Measurements from ENCODE around the gene PRKCA. TPM values are rescaled to one million over a fixed set of nuclear protein-coding genes. Genes with fewer than 3 reads are reported as not detected.
"Not testable (repeated sequence)": the region's sequence is repeated elsewhere in the genome, so short reads cannot be mapped to it uniquely, and the experiment has no call there.

The PRKCA gene
- total RNA-seq, 1 experiment from 2014 or later: 4.4 TPM

GRCh38 chr17:66720567-66720966 is 418.2 kb downstream of the PRKCA start:
- H2AFZ ChIP-seq (ENCODE audit: low read length): no peak overlapping the region
- no peaks in the 10 kb centered on the region for H3K36me3 ChIP-seq (ENCODE audit: insufficient read depth, low read length)
- no peak overlapping the region for H3K4me3 ChIP-seq (ENCODE audit: low read length)
- H3K27ac ChIP-seq (ENCODE audit: low read length): no peak overlapping the region
- peaks cover 39% of the 10 kb centered on the region for H3K4me1 ChIP-seq (ENCODE audit: low read length)
- no peak overlapping the region for H3K9ac ChIP-seq (ENCODE audit: low read length)
- no peaks in the 10 kb centered on the region for H3K79me2 ChIP-seq (ENCODE audit: low read length)
- no peaks in the 10 kb centered on the region for H4K20me1 ChIP-seq (ENCODE audit: insufficient read depth, low read depth, low read length)
- no peaks in the 10 kb centered on the region for H3K9me3 ChIP-seq (ENCODE audit: low read length)
- H3K4me2 ChIP-seq (ENCODE audit: low read depth, low read length, poor library complexity, severe bottlenecking): no peak overlapping the region
- no peak for DNase-seq
- H3K9me2 ChIP-seq (replicated peaks; ENCODE audit: insufficient read depth, low read length): no peaks in the 10 kb centered on the region
- no peaks in the 10 kb centered on the region for H3K27me3 ChIP-seq (ENCODE audit: low read length)

GRCh38 chr17:66722341-66722740 is 419.9 kb downstream of the PRKCA start:
- no peak for DNase-seq
- H2AFZ ChIP-seq (ENCODE audit: low read length): no peak overlapping the region

GRCh38 chr17:66724581-66725341 is 422.3 kb downstream of the PRKCA start:
- Histone ChIP-seq H2AFZ (ENCODE audit: low read length) (no peak overlapping the region), H3K4me1 (ENCODE audit: low read length) (peaks cover 19% of the 10 kb centered on the region), H3K9ac (ENCODE audit: low read length) (no peak overlapping the region), H4K20me1 (ENCODE audit: insufficient read depth, low read depth, low read length) (no peaks in the 10 kb centered on the region), H3K27ac (ENCODE audit: low read length) (no peak overlapping the region), H3K36me3 (ENCODE audit: insufficient read depth, low read length) (no peaks in the 10 kb centered on the region), H3K4me3 (ENCODE audit: low read length) (no peak overlapping the region), H3K79me2 (ENCODE audit: low read length) (no peaks in the 10 kb centered on the region), H3K9me2 (replicated peaks; ENCODE audit: insufficient read depth, low read length) (no peaks in the 10 kb centered on the region), H3K27me3 (ENCODE audit: low read length) (no peaks in the 10 kb centered on the region), H3K4me2 (ENCODE audit: low read depth, low read length, poor library complexity, severe bottlenecking) (no peak overlapping the region), H3K9me3 (ENCODE audit: low read length) (no peaks in the 10 kb centered on the region)
- no peak for DNase-seq

More at GRCh38 chr17:66722341-66722740, 419.9 kb downstream of the PRKCA start:
- Histone ChIP-seq H4K20me1 (ENCODE audit: insufficient read depth, low read depth, low read length) (no peaks in the 10 kb centered on the region), H3K4me1 (ENCODE audit: low read length) (peaks cover 22% of the 10 kb centered on the region), H3K27ac (ENCODE audit: low read length) (no peak overlapping the region), H3K36me3 (ENCODE audit: insufficient read depth, low read length) (no peaks in the 10 kb centered on the region), H3K9me3 (ENCODE audit: low read length) (no peaks in the 10 kb centered on the region), H3K4me3 (ENCODE audit: low read length) (no peak overlapping the region), H3K79me2 (ENCODE audit: low read length) (no peaks in the 10 kb centered on the region), H3K4me2 (ENCODE audit: low read depth, low read length, poor library complexity, severe bottlenecking) (no peak overlapping the region), H3K9me2 (replicated peaks; ENCODE audit: insufficient read depth, low read length) (no peaks in the 10 kb centered on the region), H3K9ac (ENCODE audit: low read length) (no peak overlapping the region), H3K27me3 (ENCODE audit: low read length) (no peaks in the 10 kb centered on the region)

- not testable (repeated sequence) for H3K27ac ChIP-seq (ENCODE audit: low read length); H3K36me3 ChIP-seq (ENCODE audit: insufficient read depth, low read length); H3K9me2 ChIP-seq (replicated peaks; ENCODE audit: insufficient read depth, low read length); H3K27me3 ChIP-seq (ENCODE audit: low read length); H3K9ac ChIP-seq (ENCODE audit: low read length); H4K20me1 ChIP-seq (ENCODE audit: insufficient read depth, low read depth, low read length); H3K4me3 ChIP-seq (ENCODE audit: low read length); DNase-seq; H3K79me2 ChIP-seq (ENCODE audit: low read length); H2AFZ ChIP-seq (ENCODE audit: low read length); H3K9me3 ChIP-seq (ENCODE audit: low read length); H3K4me2 ChIP-seq (ENCODE audit: low read depth, low read length, poor library complexity, severe bottlenecking)
- H3K4me1 ChIP-seq (ENCODE audit: low read length): peaks cover 19% of the 10 kb centered on the region
Observed at GRCh38 chr17:66725438-66725837, 423.0 kb downstream of the PRKCA start.

GRCh38 chr17:66725956-66726355 is 423.5 kb downstream of the PRKCA start:
- no peak overlapping the region for H3K27ac ChIP-seq (ENCODE audit: low read length)

GRCh38 chr17:66726371-66726770 is 424.0 kb downstream of the PRKCA start:
- Histone ChIP-seq H4K20me1 (ENCODE audit: insufficient read depth, low read depth, low read length) (no peaks in the 10 kb centered on the region), H3K4me3 (ENCODE audit: low read length) (no peak overlapping the region), H3K79me2 (ENCODE audit: low read length) (no peaks in the 10 kb centered on the region), H3K4me2 (ENCODE audit: low read depth, low read length, poor library complexity, severe bottlenecking) (no peak overlapping the region), H3K4me1 (ENCODE audit: low read length) (peaks cover 19% of the 10 kb centered on the region), H2AFZ (ENCODE audit: low read length) (no peak overlapping the region), H3K27ac (ENCODE audit: low read length) (no peak overlapping the region), H3K9me3 (ENCODE audit: low read length) (no peaks in the 10 kb centered on the region), H3K9me2 (replicated peaks; ENCODE audit: insufficient read depth, low read length) (no peaks in the 10 kb centered on the region), H3K36me3 (ENCODE audit: insufficient read depth, low read length) (no peaks in the 10 kb centered on the region), H3K9ac (ENCODE audit: low read length) (no peak overlapping the region), H3K27me3 (ENCODE audit: low read length) (no peaks in the 10 kb centered on the region)
- no peak for DNase-seq

More at GRCh38 chr17:66725956-66726355, 423.5 kb downstream of the PRKCA start:
- Histone ChIP-seq H4K20me1 (ENCODE audit: insufficient read depth, low read depth, low read length) (no peaks in the 10 kb centered on the region), H3K4me2 (ENCODE audit: low read depth, low read length, poor library complexity, severe bottlenecking) (no peak overlapping the region), H3K27me3 (ENCODE audit: low read length) (no peaks in the 10 kb centered on the region), H3K36me3 (ENCODE audit: insufficient read depth, low read length) (no peaks in the 10 kb centered on the region), H3K79me2 (ENCODE audit: low read length) (no peaks in the 10 kb centered on the region), H3K4me1 (ENCODE audit: low read length) (peaks cover 19% of the 10 kb centered on the region), H3K4me3 (ENCODE audit: low read length) (no peak overlapping the region), H3K9me3 (ENCODE audit: low read length) (no peaks in the 10 kb centered on the region), H3K9ac (ENCODE audit: low read length) (no peak overlapping the region), H3K9me2 (replicated peaks; ENCODE audit: insufficient read depth, low read length) (no peaks in the 10 kb centered on the region), H2AFZ (ENCODE audit: low read length) (no peak overlapping the region)
- DNase-seq: no peak

- no peak overlapping the region for H3K27ac ChIP-seq (ENCODE audit: low read length)
- no peaks in the 10 kb centered on the region for H3K79me2 ChIP-seq (ENCODE audit: low read length)
- no peak for DNase-seq
- no peak overlapping the region for H3K4me3 ChIP-seq (ENCODE audit: low read length)
- no peaks in the 10 kb centered on the region for H3K9me3 ChIP-seq (ENCODE audit: low read length)
- H3K4me2 ChIP-seq (ENCODE audit: low read depth, low read length, poor library complexity, severe bottlenecking): no peak overlapping the region
- no peaks in the 10 kb centered on the region for H3K27me3 ChIP-seq (ENCODE audit: low read length)
- H4K20me1 ChIP-seq (ENCODE audit: insufficient read depth, low read depth, low read length): no peaks in the 10 kb centered on the region
- no peak overlapping the region for H2AFZ ChIP-seq (ENCODE audit: low read length)
- H3K9me2 ChIP-seq (replicated peaks; ENCODE audit: insufficient read depth, low read length): no peaks in the 10 kb centered on the region
- H3K9ac ChIP-seq (ENCODE audit: low read length): no peak overlapping the region
- H3K4me1 ChIP-seq (ENCODE audit: low read length): peaks cover 19% of the 10 kb centered on the region
- H3K36me3 ChIP-seq (ENCODE audit: insufficient read depth, low read length): no peaks in the 10 kb centered on the region
Observed at GRCh38 chr17:66726846-66727245, 424.4 kb downstream of the PRKCA start.

- H3K79me2 ChIP-seq (ENCODE audit: low read length): no peaks in the 10 kb centered on the region
- H3K27ac ChIP-seq (ENCODE audit: low read length): no peak overlapping the region
- H3K9me2 ChIP-seq (replicated peaks; ENCODE audit: insufficient read depth, low read length): no peaks in the 10 kb centered on the region
- no peak overlapping the region for H3K4me2 ChIP-seq (ENCODE audit: low read depth, low read length, poor library complexity, severe bottlenecking)
- H4K20me1 ChIP-seq (ENCODE audit: insufficient read depth, low read depth, low read length): no peaks in the 10 kb centered on the region
- peak overlapping the region; percentile 11; the same call in 1 of the 2 replicates for H3K9ac ChIP-seq (ENCODE audit: low read length)
- no peak overlapping the region for H3K4me3 ChIP-seq (ENCODE audit: low read length)
- peak; percentile 94 for DNase-seq
- no peaks in the 10 kb centered on the region for H3K9me3 ChIP-seq (ENCODE audit: low read length)
- no peaks in the 10 kb centered on the region for H3K27me3 ChIP-seq (ENCODE audit: low read length)
- peaks cover 14% of the 10 kb centered on the region for H3K4me1 ChIP-seq (ENCODE audit: low read length)
- H3K36me3 ChIP-seq (ENCODE audit: insufficient read depth, low read length): no peaks in the 10 kb centered on the region
- H2AFZ ChIP-seq (ENCODE audit: low read length): no peak overlapping the region
Observed at GRCh38 chr17:66727634-66728570, 425.5 kb downstream of the PRKCA start.

Measured in Karpas-422 (cell line).